DMS153 treated with DMSO at 0.1 percent for 48 hours (cell line): ENCODE results near the gene TM9SF1.

Experiments
- DNase-seq: peaks from one replicate; lab custom pipeline; 2025; ENCODE audit not compliant: unreplicated experiment; lab: John Stamatoyannopoulos, UW

TM9SF1 gene

GRCh38 chr14:24179961-24180796, 15.1 kb downstream of the TM9SF1 start:
- no peak for DNase-seq

- no peak for DNase-seq
Measured at GRCh38 chr14:24179294-24179960, 15.8 kb downstream of the TM9SF1 start.

GRCh38 chr14:24178399-24179178, 16.7 kb downstream of the TM9SF1 start:
- no peak for DNase-seq

- DNase-seq, result no peak
Measured at GRCh38 chr14:24177891-24178290, 17.4 kb downstream of the TM9SF1 start.

GRCh38 chr14:24177041-24177825, 18.0 kb downstream of the TM9SF1 start:
- no peak for DNase-seq

- no peak for DNase-seq
Measured at GRCh38 chr14:24176599-24176998, 18.6 kb downstream of the TM9SF1 start.

- DNase-seq, result no peak
Measured at GRCh38 chr14:24172871-24173281, 22.4 kb downstream of the TM9SF1 start.

- no peak for DNase-seq
Measured at GRCh38 chr14:24172261-24172860, 22.9 kb downstream of the TM9SF1 start.

- peak; percentile 82 for DNase-seq
Measured at GRCh38 chr14:24171422-24172260, 23.6 kb downstream of the TM9SF1 start, which contains the start of gene REC8. Gene REC8 (plus strand): TSS chr14:24172080. CDS start chr14:24172553, 473 bp downstream.

- no peak for DNase-seq
Measured at GRCh38 chr14:24167469-24168114, 27.6 kb downstream of the TM9SF1 start.

- DNase-seq, result no peak
Measured at GRCh38 chr14:24165785-24166184, 29.5 kb downstream of the TM9SF1 start.

- no peak for DNase-seq
Measured at GRCh38 chr14:24164518-24164991, 30.7 kb downstream of the TM9SF1 start.

GRCh38 chr14:24162093-24162492, 33.1 kb downstream of the TM9SF1 start:
- DNase-seq, result no peak

GRCh38 chr14:24160850-24161804, 34.1 kb downstream of the TM9SF1 start, which contains the start of gene IRF9:
Gene IRF9 (plus strand): TSS chr14:24161265. CDS start chr14:24162145, 880 bp downstream.
- DNase-seq, result peak; percentile 93

GRCh38 chr14:24160499-24160849, 34.8 kb downstream of the TM9SF1 start:
- DNase-seq, result no peak

- DNase-seq, result no peak
Measured at GRCh38 chr14:24159777-24160498, 35.3 kb downstream of the TM9SF1 start.

- DNase-seq, result no peak
Measured at GRCh38 chr14:24157331-24157730, 37.9 kb downstream of the TM9SF1 start.
